GM18498 (cell line): Measurements from ENCODE around the gene TDRD9.
"Not testable (repeated sequence)": the region's sequence is repeated elsewhere in the genome, so short reads cannot be mapped to it uniquely, and the experiment has no call there.

ENCODE experiments used
- ATAC-seq: cut with Tn5 transposase; IDR thresholded peaks from one replicate; pipeline ENCODE4 v1.9.1; 2021; ENCODE audit warnings: mild to moderate bottlenecking, moderate library complexity; ENCODE audit not compliant: unreplicated experiment

Gene TDRD9

DNA sequence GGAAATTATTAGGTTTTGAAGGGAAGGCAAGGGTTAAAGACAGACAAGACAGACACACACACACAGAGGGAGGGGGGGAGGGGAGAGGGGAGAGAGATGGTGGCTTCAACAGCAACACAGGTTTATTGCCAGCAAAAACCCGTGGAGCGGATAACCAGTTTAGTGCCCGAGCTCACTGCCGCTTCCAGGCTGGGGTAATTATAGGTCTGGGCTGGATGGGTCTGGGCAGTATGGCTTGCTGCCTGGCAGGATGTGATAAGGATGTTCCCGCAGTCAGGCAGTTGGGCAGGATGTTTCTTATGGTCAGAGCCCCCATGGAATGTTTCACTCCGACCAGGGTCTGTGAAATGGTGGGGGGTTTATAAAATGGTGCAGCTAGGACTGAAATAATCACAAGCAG lies 4.4 kb upstream of the TDRD9 start:
- ATAC-seq, result no peak

DNA sequence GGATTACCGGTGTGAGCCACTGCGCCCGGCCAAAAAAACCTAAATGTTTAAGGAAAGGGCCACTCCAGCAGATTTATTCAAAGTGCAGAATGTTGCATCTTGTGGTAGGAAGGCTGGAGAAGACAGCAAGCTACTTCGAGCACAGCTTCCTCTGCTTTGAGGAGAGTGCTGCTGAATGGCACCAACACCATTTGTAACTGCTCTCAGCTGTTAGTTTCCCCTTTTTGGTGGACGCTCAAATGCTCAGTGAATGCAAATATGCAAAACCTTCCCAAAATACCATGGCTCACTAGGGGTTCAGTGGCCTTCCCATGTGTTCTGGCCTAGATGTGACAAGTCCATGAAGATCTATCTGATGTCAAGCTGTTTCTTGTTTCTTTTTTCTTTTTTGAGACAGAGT lies 2.9 kb upstream of the TDRD9 start:
- ATAC-seq, result no peak

DNA sequence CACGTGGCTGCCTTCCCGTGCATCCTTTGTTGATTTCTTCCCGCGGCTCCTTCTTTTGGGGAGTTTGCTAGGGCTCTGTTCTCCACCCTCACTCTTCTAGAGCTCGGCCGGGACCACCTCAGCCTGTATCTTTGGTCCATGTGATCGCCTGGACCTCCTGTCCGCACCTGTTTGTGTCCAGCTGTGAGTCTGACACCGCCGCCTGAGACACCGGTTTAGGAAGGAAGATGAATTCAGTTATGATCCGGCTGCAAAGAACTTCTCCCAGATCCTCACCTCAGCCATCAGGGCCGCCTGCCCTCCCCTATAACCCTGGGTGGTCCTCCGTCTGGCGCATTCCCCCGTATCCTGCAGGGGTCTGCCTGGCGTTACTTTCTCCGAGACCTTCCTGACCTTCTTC lies 690 bp upstream of the TDRD9 start:
- no peak for ATAC-seq

DNA sequence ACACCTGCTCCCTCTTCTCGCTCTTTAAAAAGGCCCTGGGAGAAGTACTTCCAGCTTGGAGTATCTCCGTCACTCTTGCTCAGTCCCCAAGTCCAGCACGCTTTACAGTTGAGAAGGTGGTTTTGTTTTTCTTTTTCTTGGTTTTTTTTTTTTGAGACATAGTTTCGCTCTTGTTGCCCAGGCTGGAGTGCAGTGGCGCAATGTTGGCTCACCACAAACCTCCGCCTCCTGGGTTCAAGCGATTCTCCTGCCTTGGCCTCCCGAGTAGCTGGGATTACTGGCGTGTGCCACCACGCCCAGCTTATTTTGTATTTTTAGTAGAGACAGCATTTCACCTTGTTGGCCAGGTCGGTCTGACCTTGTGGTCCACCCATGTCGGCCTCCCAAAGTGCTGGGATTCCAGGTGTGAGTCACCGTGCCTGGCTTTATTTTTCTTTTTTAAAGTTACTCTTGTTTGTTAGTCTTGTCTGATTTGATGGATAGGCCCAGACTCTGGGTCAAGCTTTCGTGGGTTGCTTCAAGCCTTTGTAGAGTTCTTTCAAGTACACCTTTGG lies 1.9 kb downstream of the TDRD9 start:
- ATAC-seq, result no peak

DNA sequence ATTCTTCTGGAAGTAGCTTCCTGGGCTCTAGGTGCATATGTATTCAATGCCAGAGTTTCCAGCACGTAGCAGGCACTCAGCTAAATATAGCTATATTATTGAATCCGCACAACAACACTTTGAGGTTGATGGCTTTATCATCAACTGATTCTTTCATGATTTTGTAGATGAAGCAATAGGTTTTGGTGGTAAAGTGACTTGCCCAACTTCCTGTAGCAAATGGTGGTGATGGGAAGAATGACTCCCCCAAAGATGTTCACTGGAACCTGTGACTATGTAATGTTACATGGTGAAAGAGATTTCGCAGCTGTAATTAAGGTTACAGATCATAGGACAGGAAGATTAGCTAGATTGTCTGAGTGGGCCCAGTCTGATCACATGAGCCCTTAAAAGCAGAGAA lies 3.2 kb downstream of the TDRD9 start:
- no peak for ATAC-seq

DNA sequence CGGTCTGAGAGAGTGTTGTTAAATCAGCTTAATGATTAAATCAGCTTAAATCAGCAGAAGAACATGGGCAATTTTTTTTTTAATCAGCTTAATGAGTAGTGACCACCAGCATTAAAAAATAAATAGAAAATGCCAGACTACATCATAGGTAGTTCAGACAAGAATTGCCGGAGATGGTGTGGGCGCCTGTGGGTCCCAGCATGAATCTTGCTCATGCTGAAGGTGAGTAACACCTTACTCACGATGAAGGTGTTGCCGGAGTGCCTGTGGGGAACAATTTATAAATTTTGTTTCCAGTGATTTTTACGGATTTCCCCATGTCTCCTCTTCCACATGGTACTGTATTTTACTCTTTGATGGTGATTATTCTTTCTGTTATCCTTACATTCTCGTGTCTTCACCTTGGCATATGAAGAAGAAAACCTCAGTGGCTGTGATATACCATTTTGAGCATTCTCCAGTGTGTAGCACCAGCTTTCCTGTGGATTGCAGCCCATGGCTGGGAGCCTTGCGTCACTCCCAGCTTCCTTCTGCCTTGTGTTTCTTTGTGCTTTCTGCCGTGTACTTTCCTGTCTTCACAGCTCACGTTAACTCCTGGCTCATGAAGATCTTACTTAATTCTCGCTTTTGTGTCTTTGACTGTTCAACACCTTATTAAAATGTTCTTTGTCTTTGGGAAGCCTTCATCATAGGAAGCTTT lies 4.7 kb downstream of the TDRD9 start:
- no peak for ATAC-seq

DNA sequence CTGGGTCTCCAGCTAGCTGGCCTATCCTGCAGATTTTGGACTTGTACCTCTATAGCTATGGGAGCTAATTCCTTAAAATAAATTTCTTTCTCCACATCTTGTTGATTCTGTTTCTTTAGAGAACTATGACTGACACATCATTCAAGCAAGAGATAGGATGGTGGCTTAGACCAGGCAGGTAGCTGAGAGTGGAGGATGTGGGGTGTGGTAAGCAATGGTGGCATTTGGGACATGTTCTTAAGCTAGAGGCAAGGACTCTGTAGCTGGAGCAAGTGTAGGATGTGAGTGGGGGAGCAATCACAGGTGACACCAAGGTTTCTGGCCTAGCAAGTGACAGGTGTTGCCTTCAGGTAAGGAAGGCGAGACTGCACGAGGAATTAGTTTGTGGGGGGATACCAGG lies 6.8 kb downstream of the TDRD9 start:
- ATAC-seq, result no peak

DNA sequence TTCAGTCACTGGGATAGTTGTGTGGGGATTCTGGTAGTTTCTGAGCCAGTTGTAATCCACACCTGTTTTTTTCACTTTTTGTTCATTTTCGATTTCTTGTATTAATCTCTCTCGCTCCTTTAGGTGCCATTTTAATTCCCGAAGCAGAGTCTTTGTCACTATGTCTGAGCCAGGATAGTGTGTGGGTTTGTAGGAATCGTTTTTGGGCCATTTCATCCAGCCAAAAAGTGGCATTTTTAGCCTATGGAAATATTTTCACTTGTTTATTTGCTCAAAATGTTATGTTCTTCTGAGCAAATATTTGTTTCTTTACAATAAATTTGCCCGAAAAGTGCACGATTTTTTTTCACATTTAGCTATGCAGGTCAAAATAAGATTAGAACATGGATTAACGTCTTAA lies 13.2 kb downstream of the TDRD9 start:
- no peak for ATAC-seq

DNA sequence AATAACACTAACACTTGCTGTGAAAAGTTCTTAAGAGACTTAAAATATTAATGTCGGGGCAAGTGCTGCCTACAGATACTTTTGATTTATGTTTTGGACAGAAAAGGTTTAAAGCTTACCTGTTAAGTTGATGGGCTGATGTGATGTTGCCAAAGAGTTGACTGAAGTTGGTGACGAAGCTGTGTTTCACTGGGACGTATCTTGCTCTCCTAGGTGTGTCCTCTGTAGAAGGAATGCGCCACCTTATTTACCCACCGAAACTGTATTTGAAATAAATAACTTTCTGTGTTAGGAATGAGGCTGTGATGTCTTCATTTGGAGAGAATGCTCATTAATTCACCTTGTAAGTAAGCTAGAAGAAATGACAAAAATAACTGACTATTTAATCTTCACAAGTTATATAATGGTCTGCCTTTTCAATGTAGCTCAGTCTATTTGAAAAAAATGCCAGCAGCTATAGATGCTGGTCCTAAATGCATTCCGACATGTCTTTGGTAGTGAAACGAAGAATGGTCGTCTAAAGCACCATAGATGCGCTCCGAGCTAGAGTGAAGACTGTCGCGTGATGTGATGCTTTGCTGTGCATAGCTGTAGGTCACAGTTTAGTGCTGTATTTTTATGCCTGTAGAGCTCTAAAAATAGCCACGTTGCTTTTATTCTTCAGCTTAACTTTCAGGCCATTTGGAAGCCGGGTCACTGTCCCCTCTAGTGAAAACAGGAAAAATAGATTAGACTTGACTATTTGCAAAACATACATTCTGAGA lies 13.9 kb downstream of the TDRD9 start, which contains the start of gene RD3L:
Gene RD3L (minus strand): TSS at position 557 of the 764 bp plus-strand sequence. CDS start 834 bp downstream, outside the sequence.
- ATAC-seq, result no peak

DNA sequence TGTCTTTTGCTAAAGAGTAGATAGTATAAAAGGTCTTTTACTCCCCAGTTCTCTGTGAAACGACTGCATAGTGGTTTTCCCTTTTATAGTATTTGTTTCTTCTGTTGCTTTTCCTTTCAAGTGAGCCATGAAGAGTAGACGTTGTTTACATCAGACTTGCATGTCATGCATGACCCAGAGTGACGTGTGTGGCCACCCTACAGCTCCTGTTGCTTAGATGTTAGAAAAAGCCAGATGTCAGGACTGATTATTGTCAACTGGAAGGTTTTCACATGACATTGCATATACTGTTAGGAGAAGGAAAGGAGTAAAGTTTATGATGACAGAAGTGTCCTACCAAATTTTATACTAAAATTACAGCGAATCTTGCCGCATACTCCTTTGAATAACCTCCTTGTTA lies 15.4 kb downstream of the TDRD9 start:
- no peak for ATAC-seq

DNA sequence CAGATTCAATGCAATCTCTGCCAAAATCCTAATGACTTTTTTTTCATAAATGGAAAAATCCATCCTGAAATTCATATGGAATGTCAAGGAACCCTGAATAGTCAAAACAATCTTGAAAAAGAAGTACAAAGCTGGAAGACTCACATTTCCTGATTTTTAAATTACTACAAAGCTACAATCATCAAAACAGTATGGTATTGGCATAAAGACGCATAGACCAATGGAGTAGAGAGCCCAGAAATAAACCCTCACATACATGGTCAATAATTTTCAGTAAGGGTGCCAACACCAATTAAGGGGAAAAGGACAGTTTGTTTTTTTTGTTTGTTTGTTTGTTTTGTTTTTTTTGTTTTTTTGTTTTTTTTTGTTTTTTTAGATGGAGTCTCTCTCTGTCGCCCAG lies 18.7 kb downstream of the TDRD9 start:
- ATAC-seq, result no peak

DNA sequence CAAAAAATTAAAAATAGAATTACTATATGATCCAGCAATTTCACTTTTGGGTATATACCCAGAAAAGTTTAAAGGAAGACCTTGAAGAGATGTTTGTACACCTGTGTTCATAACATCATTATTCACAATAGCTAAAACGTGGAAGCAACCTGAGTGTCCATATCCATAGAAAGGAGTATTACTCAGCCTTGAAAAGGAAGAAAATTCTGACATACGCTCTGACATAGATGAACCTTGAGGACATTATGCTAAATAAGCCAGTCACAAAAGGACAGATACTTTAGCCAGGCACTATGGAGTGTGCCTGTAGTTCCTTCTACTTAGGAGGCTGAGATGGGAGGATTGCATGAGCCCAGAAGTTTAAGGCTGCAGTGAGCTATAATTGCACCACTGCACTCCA lies 20.2 kb downstream of the TDRD9 start:
- ATAC-seq, result no peak

DNA sequence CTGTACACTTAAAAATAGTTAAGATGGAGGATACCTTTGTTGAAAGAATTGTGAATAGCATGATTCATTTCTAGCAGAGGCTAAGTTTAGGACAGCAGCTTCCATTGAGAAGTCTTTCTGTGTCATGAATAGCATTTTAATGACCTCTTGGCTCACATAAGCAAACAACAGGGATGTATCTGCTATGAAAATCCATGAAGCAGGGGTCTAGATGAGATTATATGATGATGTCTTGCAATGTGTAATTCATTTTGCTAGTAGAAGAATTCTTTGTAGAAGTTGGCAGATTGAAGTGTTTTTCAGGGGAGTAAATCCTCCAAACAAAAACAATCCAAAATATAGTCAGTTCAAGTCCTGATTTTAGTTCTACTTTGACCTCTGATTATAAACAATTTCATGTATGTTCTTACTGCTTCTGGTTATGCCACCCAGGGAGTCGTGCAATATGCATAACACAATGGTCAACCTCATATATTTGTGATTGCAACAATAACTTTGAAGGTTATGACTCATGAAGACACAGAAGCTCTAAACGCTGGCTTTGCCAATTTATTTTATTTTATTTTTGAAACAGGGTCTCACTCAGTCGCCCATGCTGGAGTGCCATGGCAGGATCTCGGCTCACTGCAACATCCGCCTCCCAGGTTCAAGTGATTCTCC lies 21.0 kb downstream of the TDRD9 start:
- no peak for ATAC-seq

DNA sequence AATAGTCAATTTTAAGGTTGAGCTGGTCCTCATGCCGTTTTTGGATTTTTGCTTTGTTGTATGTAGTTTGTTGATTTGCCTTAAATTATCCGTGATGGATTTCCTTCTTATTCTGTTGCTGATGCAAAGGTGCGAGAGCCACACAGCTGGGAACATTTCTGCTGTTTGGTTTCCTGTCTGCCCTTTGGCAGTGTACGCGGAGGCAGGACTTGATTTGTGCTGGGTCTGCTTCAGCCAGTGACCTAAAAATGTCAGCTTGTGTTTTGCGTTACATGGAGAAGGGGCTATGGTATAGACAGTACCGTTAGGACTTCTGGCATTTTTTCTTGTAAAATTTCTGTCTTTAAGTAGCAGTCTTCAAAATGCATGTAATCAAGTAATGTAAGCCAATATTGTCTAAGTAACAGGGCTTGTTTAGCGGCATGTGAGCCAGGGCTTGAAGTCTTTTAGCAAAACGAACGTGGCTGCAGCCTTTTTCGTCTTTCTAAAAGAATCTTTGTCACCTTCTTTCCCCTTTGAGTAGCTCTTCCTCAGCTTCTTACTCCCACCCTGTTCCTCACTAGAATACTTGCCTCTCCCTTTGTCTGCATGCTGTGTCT lies 32.3 kb downstream of the TDRD9 start:
- ATAC-seq, result no peak

DNA sequence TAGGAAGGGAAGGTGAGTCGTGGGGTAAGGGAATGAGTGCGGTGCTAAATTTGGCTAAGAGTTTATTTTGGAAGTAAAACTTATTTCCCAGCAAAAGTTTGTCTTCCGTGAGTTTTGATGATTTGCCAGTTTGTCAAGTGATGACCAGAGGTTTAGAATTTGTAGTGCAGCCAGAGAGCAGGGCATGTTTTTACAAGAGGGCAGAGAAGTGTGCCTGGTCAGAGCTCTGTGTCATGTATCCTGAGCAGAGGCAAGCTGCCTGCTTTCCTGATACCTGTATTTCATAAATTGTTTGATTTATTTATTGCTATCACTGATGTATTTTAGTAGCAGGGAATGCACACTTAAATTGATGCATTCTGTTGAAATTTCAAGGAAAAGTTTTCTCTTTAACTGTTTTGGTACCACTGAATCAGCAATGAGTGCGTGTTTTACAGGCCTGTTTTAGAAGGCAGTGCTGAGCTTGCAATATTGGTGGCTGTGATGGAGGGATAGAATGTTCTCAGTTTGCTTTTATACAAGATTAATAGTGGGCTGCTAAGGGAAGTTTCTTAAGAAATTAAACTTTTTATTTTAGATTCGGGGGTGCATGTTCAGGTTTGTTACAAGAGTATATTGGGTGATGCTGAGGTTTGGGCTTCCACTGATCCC lies 33.8 kb downstream of the TDRD9 start:
- no peak for ATAC-seq

DNA sequence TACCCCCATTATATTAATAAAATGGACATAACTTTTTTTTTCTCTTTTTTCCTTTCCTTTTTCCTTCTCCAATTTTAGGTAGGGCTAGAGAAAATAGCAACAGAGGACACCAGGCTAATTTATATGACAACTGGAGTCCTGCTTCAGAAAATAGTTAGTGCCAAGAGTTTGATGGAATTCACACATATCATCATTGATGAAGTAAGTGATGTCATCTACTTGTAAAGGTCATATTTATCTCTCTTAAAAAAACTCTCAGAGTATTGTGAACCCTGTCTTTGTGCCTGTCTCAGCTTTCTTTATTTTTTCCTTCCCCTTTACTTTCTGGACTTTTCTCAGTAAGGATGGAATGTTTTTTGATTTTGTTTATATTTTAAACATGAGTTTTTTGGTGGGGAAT lies 38.4 kb downstream of the TDRD9 start:
- no peak for ATAC-seq

DNA sequence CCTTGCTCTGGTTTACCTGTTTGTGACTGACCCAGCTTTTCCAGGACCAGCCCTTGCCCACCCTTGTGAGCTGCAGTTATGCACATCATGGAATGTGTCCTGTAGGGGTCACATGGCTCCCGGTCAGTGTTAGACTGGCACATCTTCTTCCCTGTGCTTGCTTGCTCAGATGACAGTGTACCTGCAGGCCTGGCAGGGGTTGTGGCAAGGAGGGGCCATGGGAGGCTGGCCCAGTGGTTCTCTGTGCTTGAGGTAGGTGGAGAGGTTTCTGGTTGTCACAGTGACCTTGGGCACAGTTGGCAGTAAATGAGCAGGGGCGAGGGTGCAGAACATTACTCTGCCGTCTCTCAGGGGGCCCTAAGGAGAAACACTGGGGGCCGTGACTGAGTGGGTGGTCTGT lies 41.7 kb downstream of the TDRD9 start:
- no peak for ATAC-seq

DNA sequence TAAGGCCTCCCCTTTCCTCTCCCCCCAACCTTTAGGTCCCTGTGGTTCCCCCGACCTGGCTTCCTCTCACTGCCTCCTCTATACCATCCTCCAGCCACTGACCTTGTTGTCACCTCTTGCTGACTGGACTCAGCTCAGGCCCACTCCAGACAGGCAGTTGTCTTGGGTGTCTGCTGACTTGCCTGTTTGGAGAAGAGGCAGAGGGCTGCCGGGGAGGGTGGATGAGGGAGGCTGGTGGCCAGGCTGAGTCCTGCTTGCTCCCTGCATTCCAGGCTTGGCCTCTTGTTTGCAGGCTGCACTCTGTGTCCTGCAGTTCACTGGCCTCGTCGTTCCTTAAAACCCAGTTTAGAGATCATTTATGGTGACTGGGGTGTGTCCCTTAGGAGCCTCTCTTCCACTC lies 45.1 kb downstream of the TDRD9 start:
- ATAC-seq, result no peak

DNA sequence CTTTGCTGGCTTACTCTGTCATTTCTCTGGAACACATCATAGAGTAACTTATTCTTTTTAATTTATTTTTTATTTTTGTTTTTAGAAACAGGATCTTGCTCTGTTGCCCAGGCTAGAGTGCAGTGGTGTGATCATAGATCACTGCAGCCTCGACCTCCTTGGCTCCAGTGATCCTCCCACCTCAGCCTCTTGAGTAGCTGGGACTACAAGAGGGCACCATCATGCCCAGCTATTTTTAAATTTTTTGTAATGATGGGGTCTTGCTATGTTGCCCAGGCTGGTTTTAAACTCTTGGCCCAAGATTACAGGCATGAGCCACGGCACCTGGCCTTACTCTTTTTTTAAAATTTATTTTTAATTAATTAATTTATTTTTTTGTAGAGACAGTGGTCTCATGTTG lies 46.3 kb downstream of the TDRD9 start:
- ATAC-seq, result no peak

DNA sequence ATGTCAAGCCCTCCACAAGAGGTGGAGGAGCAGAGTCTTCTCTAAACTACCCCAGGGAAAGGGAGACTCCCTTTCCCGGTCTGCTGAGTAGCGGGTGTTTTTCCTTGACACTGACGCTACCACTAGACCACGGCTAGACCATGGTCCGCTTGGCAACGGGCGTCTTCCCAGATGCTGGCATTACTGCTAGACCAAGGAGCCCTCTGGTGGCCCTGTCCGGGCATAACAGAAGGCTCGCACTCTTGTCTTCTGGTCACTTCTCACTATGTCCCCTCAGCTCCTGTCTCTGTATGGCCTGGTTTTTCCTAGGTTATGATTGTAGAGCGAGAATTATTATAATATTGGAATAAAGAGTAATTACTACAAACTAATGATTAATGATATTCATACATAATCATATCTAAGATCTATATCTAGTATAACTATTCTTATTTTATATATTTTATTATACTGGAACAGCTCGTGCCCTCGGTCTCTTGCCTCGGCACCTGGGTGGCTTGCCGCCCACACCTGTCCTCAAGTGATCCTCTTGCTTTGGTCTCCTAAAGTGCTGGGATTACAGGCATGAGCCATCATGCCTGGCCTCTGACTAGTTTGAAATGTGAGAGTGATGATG lies 52.5 kb downstream of the TDRD9 start:
- ATAC-seq, result not testable (repeated sequence)
